GM12878 (cell line): Measurements from ENCODE around the gene FAM187B. TPM values are rescaled to one million over a fixed set of nuclear protein-coding genes. Genes with fewer than 3 reads are reported as not detected.

Experiments used
- ATAC-seq: fragments of 200-7000 bp; cut with Tn5 transposase; 3 replicates; pipeline ENCODE4 v1.9.1; 2020; ENCODE audit warnings: mild to moderate bottlenecking, moderate library complexity
- BruUV-seq: library from RNA; stranded (reverse); fragments of 400-500 nt; replicated peaks from 2 replicates; lab custom pipeline; 2021; lab: Mats Ljungman, UMichigan
- CTCF ChIA-PET: fragments of 300-600 bp; sonication (Branson Sonifier 250); formaldehyde crosslinking; extraction: SDS; loops from one replicate; lab custom pipeline; 2021; ENCODE audit warnings: inconsistent platforms; lab: Yijun Ruan, JAX
- POLR2A ChIA-PET: fragments of 350-600 bp; formaldehyde crosslinking; extraction: SDS; loops from one replicate; lab custom pipeline; 2021; ENCODE audit warnings: inconsistent platforms; lab: Charles Lee
- RAD21 ChIA-PET: fragments of 300-600 bp; sonication (Branson Sonifier 250); formaldehyde crosslinking; loops from one replicate; lab custom pipeline; 2023; ENCODE audit warnings: antibody characterized with exemption; ENCODE audit not compliant: unreplicated experiment; lab: Charles Lee
- SMC1A ChIA-PET: fragments of 300-600 bp; sonication (Branson Sonifier 250); formaldehyde crosslinking; loops from one replicate; lab custom pipeline; 2023; ENCODE audit not compliant: unreplicated experiment, uncharacterized antibody; lab: Charles Lee
- DNase-seq: peaks from one replicate; pipeline ENCODE4 v3.0.0-alpha.2; 2011; ENCODE audit warnings: low read depth, low spot score
- FAIRE-seq: peaks from 3 replicates; lab custom pipeline; 2011; peaks lifted over from hg19 to GRCh38; lab: Jason Lieb, UNC
- H2AFZ ChIP-seq: 2 replicates; pipeline ENCODE4 v1.6.0; 2011; ENCODE audit warnings: low read depth, low read length, control low read depth; ENCODE audit not compliant: control insufficient read depth
- H3K27ac ChIP-seq: 2 replicates; pipeline ENCODE4 v1.5.1; 2011; ENCODE audit warnings: control low read depth; ENCODE audit not compliant: control insufficient read depth, insufficient read depth
- H3K27me3 ChIP-seq, 2 experiments: replicated peaks in 1 of 2; 2 replicates each; pipeline versions ENCODE4 v1.6.0 to v1.6.1; 2011; ENCODE audit warnings: low read length in 1 of 2; ENCODE audit not compliant: control insufficient read depth in 2 of 2, insufficient read depth in 2 of 2
- H3K36me3 ChIP-seq, 2 experiments: 2 replicates each; pipeline ENCODE4 v1.5.1; 2011; ENCODE audit warnings: low read length in 1 of 2; ENCODE audit not compliant: control insufficient read depth in 2 of 2, insufficient read depth in 2 of 2
- H3K4me1 ChIP-seq: 2 replicates; pipeline ENCODE4 v1.6.1; 2011; ENCODE audit warnings: mild to moderate bottlenecking, low read length, moderate library complexity, mixed read lengths; ENCODE audit not compliant: control insufficient read depth, insufficient read depth
- H3K4me2 ChIP-seq: 2 replicates; pipeline ENCODE4 v1.6.0; 2011; ENCODE audit warnings: control low read depth; ENCODE audit not compliant: control insufficient read depth, insufficient read depth
- H3K4me3 ChIP-seq: fragments of 200-600 bp; sonication (generic); 2 replicates; pipeline ENCODE4 v1.5.1; 2016
- H3K79me2 ChIP-seq: 2 replicates; pipeline ENCODE4 v1.6.0; 2011; ENCODE audit warnings: low read length; ENCODE audit not compliant: control insufficient read depth, insufficient read depth
- H3K9ac ChIP-seq: 2 replicates; pipeline ENCODE4 v1.8.0; 2011; ENCODE audit warnings: low read length, control low read depth, mixed read lengths; ENCODE audit not compliant: control insufficient read depth, insufficient read depth
- H3K9me3 ChIP-seq: replicated peaks from 3 replicates; pipeline ENCODE4 v1.5.1; 2011; ENCODE audit warnings: mild to moderate bottlenecking, low read length; ENCODE audit not compliant: control insufficient read depth, insufficient read depth
- H4K20me1 ChIP-seq: 2 replicates; pipeline ENCODE4 v1.6.0; 2011; ENCODE audit not compliant: control insufficient read depth, insufficient read depth
- IKZF1 ChIP-seq: fragments of 450-650 bp; conservative IDR thresholded peaks from 2 replicates; pipeline ENCODE4 v1.6.1; 2017; ENCODE audit warnings: antibody characterized with exemption, mild to moderate bottlenecking
- MTA3 ChIP-seq: IDR thresholded peaks from 2 replicates; pipeline ENCODE4 v1.6.1; 2012; ENCODE audit warnings: low read length, inconsistent platforms, borderline replicate concordance
- MXI1 ChIP-seq: fragments of 150-350 bp; IDR thresholded peaks from 2 replicates; pipeline ENCODE4 v1.6.1; 2011; ENCODE audit warnings: low read depth, mild to moderate bottlenecking, inconsistent platforms, low read length, improper control_type of control experiment
- NBN ChIP-seq: fragments of 450-650 bp; IDR thresholded peaks from 2 replicates; pipeline ENCODE4 v1.6.1; 2016
- PAX5 ChIP-seq: IDR thresholded peaks from 2 replicates; pipeline ENCODE4 v1.6.1; 2011; ENCODE audit warnings: low read depth, low read length, borderline replicate concordance
- RAD51 ChIP-seq: fragments of 450-650 bp; IDR thresholded peaks from 2 replicates; pipeline ENCODE4 v1.6.1; 2016; ENCODE audit warnings: moderate library complexity, mild to moderate bottlenecking, inconsistent platforms
- RB1 ChIP-seq: fragments of 450-650 bp; formaldehyde crosslinking; IDR thresholded peaks from 2 replicates; pipeline ENCODE4 v1.6.1; 2017; ENCODE audit warnings: mild to moderate bottlenecking, borderline replicate concordance
- RELB ChIP-seq: fragments of 450-650 bp; IDR thresholded peaks from 2 replicates; pipeline ENCODE4 v1.6.1; 2017; ENCODE audit warnings: low read depth, mild to moderate bottlenecking, moderate library complexity
- WGBS: methylation state at CpG from one replicate; pipeline ENCODE4 v1.1.6; 2016; ENCODE audit warnings: low lambda C conversion rate; ENCODE audit not compliant: insufficient replicate concordance, insufficient coverage; ENCODE audit errors: missing lambda C conversion rate; 5-methylcytosine and 5-hydroxymethylcytosine counted together
- in situ Hi-C: fragments of 300-500 bp; cut with MboI; formaldehyde crosslinking; loops from 9 replicates; pipeline ENCODE4 v1.14.3; 2018; ENCODE audit warnings: mixed read lengths
- intact Hi-C: fragments of 100-400 bp; cut with micrococcal nuclease; formaldehyde crosslinking; loops from one replicate; pipeline ENCODE4 v1.14.2; 2022; ENCODE audit not compliant: unreplicated experiment
- polyA plus RNA-seq, 11 experiments: library from polyadenylated mRNA; depleted of rRNA in 4 of 11; unstranded in 6 of 11; stranded (reverse) in 5 of 11; fragments of >200 nt; fragmentation: Nextera tagmentation in 4 of 11; fragmentation: Illumina TruSeq in 1 of 11; extraction: Ambion mirVana in 4 of 11; extraction: Trizol in 1 of 11; gene quantifications; 1 replicate in 1 of 11; 2 replicates in 10 of 11; pipeline versions ENCODE4 v1.2.1 to v1.2.3, GENCODE V29; 2011 to 2016; ENCODE audit warnings: inconsistent platforms in 2 of 11, missing spikeins in 2 of 11, low read depth in 1 of 11
- total RNA-seq, 4 experiments: library from RNA; depleted of rRNA in 3 of 4; stranded (reverse); fragments of >200 nt in 3 of 4; fragmentation: Illumina TruSeq in 1 of 4; extraction: Trizol in 1 of 4; gene quantifications; 2 replicates each; pipeline versions ENCODE4 v1.2.1 to v1.2.3, GENCODE V29; 2013 to 2021
- TF ChIP-seq, protein P1 (sequence below): fragments of 450-650 bp; IDR thresholded peaks from 2 replicates; pipeline ENCODE4 v1.6.1; 2017; ENCODE audit warnings: mild to moderate bottlenecking, moderate library complexity
- TF ChIP-seq, protein P2 (sequence below): fragments of 450-650 bp; IDR thresholded peaks from 2 replicates; pipeline ENCODE4 v1.6.1; 2017; ENCODE audit warnings: mild to moderate bottlenecking, moderate library complexity

FAM187B gene
- total and polyA plus RNA-seq, 10 of the 15 experiments (the other 5 are each of a cell fraction or from before 2014, with no cell fraction given), result 0.05 TPM; not detected in 9

DNA sequence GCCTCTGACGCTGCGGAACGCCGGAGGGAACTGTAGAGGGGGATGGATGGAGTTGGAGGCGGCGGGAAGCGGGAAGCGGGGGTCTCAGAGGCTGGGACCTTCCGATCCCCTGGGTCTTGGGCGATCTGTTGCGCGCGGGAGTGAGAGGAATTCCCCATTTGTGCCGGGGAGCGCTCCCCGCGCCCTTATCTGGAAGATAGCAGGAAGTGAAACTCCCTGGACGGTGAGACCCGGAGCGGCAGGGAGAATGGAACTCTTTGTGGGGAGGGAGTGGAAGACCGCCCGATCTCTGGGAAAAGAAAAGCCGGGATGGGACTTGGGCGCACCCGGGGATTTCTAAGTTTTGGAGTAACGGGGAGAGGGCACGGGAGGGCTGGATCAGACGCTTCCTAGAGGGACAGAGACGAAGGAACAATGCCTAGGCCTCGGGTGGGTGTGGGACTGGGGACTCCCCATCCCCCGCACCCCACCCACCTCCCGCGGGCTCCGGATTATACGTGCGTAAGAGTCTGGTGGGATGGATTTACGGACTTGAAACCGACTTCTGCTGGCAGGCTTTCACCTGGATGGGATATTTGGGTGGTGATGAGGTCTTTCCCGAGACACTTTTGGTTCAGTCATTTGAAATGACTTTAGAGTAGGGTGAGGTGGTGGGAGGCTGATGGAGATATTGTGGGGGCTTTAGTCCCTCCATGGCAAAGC lies 20.8 kb upstream of the FAM187B start (continued):
- TF ChIP-seq RB1 (0 out of 2 replicates have a peak, but pooled peaks have one; percentile 19), IKZF1 (peak; percentile 95), MXI1 (peak; percentile 48; the same call in 1 of the 2 replicates)
- TF ChIP-seq, protein P1, sequence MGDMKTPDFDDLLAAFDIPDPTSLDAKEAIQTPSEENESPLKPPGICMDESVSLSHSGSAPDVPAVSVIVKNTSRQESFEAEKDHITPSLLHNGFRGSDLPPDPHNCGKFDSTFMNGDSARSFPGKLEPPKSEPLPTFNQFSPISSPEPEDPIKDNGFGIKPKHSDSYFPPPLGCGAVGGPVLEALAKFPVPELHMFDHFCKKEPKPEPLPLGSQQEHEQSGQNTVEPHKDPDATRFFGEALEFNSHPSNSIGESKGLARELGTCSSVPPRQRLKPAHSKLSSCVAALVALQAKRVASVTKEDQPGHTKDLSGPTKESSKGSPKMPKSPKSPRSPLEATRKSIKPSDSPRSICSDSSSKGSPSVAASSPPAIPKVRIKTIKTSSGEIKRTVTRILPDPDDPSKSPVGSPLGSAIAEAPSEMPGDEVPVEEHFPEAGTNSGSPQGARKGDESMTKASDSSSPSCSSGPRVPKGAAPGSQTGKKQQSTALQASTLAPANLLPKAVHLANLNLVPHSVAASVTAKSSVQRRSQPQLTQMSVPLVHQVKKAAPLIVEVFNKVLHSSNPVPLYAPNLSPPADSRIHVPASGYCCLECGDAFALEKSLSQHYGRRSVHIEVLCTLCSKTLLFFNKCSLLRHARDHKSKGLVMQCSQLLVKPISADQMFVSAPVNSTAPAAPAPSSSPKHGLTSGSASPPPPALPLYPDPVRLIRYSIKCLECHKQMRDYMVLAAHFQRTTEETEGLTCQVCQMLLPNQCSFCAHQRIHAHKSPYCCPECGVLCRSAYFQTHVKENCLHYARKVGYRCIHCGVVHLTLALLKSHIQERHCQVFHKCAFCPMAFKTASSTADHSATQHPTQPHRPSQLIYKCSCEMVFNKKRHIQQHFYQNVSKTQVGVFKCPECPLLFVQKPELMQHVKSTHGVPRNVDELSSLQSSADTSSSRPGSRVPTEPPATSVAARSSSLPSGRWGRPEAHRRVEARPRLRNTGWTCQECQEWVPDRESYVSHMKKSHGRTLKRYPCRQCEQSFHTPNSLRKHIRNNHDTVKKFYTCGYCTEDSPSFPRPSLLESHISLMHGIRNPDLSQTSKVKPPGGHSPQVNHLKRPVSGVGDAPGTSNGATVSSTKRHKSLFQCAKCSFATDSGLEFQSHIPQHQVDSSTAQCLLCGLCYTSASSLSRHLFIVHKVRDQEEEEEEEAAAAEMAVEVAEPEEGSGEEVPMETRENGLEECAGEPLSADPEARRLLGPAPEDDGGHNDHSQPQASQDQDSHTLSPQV, result no peak

DNA sequence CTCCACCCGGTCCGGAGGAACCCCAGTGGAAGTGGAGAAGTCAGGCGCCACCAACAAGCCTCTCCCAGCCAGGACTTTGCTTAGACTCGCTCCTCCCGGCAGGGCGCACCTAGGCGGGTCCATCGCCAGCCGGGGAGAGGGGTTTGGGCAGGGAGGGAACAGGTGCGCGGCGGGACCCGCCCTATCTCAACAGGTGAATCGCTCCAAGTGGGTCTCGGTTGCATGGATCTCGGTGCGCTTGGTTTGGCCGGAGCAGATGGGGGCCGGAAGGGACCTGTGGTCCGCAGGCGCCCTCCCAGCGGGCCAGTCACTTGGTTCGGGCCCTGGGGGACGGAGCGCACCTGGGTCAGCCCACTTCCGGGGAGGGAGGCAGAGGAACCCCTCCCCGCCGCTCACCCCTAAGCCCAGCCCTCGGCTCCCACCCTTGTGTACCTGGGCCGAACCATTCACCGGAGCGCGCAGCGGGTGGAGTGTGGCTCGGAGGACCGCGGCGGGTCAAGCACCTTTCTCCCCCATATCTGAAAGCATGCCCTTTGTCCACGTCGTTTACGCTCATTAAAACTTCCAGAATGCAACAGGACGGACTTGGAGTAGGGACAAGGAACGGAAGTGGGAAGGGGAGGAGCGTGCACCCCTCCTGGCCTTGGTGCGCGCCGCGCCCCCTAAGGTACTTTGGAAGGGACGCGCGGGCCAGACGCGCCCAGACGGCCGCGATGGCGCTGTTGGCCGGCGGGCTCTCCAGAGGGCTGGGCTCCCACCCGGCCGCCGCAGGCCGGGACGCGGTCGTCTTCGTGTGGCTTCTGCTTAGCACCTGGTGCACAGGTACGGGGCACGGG lies 20.0 kb upstream of the FAM187B start, which contains the start of gene LSR:
Gene LSR (plus strand): TSS at position 693 of the 836 bp plus-strand sequence. CDS start 21 bp downstream, at position 714.
- ChIA-PET CTCF (no interaction called here), RAD21 (no interaction called here), SMC1A (no interaction called here), POLR2A (interaction anchor here (0.6 kb wide), 1 partner anchor 26 kb away, joined by 4 read pairs; no protein-coding TSS in a partner anchor)
- H3K4me1 ChIP-seq, result peaks cover 4% of the 10 kb centered on the region; the same call in 1 of the 2 replicates
- in situ Hi-C loops, result no loop called here
- no peaks in the 10 kb centered on the region for H3K27me3 ChIP-seq
- peak within 1 kb of the TSS; percentile 98 for H3K4me2 ChIP-seq
- no peaks in the 10 kb centered on the region for H4K20me1 ChIP-seq
- peaks cover 19% of the 10 kb centered on the region for H3K79me2 ChIP-seq
- WGBS, result 1% methylated on average over 64 of the region's 69 CpGs
- H3K4me3 ChIP-seq, result peak within 1 kb of the TSS; percentile 90
- H3K36me3 ChIP-seq, result peaks cover 0 to 6% of the 10 kb centered on the region in 2 experiments; a peak in 3 of 4 replicates
- peak within 1 kb of the TSS; percentile 95 for H3K27ac ChIP-seq
- peak within 1 kb of the TSS; percentile 97 for H2AFZ ChIP-seq
- DNase-seq (peak; percentile 70), ATAC-seq (peak; percentile 91), FAIRE-seq (peak; percentile 52)
- no TSS peak for BruUV-seq
- no peaks in the 10 kb centered on the region; the same call in 1 of the 3 replicates for H3K9me3 ChIP-seq
- intact Hi-C loops, result loop anchor here (5.0 kb wide), 1 partner anchor 106 kb away; the partner anchor contains the start of gene FXYD7
- H3K9ac ChIP-seq, result peak within 1 kb of the TSS; percentile 88
- TF ChIP-seq MTA3 (no peak), NBN (peak; percentile 87), PAX5 (no peak), RELB (peak; percentile 99), RAD51 (no peak)
- TF ChIP-seq, protein P2, sequence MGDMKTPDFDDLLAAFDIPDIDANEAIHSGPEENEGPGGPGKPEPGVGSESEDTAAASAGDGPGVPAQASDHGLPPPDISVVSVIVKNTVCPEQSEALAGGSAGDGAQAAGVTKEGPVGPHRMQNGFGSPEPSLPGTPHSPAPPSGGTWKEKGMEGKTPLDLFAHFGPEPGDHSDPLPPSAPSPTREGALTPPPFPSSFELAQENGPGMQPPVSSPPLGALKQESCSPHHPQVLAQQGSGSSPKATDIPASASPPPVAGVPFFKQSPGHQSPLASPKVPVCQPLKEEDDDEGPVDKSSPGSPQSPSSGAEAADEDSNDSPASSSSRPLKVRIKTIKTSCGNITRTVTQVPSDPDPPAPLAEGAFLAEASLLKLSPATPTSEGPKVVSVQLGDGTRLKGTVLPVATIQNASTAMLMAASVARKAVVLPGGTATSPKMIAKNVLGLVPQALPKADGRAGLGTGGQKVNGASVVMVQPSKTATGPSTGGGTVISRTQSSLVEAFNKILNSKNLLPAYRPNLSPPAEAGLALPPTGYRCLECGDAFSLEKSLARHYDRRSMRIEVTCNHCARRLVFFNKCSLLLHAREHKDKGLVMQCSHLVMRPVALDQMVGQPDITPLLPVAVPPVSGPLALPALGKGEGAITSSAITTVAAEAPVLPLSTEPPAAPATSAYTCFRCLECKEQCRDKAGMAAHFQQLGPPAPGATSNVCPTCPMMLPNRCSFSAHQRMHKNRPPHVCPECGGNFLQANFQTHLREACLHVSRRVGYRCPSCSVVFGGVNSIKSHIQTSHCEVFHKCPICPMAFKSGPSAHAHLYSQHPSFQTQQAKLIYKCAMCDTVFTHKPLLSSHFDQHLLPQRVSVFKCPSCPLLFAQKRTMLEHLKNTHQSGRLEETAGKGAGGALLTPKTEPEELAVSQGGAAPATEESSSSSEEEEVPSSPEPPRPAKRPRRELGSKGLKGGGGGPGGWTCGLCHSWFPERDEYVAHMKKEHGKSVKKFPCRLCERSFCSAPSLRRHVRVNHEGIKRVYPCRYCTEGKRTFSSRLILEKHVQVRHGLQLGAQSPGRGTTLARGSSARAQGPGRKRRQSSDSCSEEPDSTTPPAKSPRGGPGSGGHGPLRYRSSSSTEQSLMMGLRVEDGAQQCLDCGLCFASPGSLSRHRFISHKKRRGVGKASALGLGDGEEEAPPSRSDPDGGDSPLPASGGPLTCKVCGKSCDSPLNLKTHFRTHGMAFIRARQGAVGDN, result peak; percentile 78
